ENCODE measurements around the gene TPO.
"Not testable (repeated sequence)": the region's sequence is repeated elsewhere in the genome, so short reads cannot be mapped to it uniquely, and the experiment has no call there.

DNA sequence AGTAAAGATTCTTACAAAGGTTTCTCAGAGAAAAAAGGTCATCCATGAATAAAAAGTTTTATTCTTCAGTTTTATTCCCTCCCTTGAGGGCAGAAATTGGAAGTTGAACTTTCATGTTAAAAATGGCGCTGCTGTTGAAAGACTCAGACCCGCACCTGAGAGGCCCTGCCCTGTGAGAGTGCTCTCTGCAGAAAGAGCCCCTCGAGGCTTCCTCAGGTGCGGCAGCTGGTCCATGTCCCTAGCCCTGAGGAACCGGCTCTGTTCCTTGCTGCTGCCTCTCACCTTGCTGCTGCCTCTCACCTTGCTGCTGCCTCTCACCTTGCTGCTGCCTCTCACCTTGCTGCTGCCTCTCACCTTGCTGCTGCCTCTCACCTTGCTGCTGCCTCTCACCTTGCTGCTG, 104.0 kb downstream of the TPO start:
- TF ChIP-seq, protein P1, sequence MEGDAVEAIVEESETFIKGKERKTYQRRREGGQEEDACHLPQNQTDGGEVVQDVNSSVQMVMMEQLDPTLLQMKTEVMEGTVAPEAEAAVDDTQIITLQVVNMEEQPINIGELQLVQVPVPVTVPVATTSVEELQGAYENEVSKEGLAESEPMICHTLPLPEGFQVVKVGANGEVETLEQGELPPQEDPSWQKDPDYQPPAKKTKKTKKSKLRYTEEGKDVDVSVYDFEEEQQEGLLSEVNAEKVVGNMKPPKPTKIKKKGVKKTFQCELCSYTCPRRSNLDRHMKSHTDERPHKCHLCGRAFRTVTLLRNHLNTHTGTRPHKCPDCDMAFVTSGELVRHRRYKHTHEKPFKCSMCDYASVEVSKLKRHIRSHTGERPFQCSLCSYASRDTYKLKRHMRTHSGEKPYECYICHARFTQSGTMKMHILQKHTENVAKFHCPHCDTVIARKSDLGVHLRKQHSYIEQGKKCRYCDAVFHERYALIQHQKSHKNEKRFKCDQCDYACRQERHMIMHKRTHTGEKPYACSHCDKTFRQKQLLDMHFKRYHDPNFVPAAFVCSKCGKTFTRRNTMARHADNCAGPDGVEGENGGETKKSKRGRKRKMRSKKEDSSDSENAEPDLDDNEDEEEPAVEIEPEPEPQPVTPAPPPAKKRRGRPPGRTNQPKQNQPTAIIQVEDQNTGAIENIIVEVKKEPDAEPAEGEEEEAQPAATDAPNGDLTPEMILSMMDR (conservative IDR thresholded peaks at IDR 0.05 in 1 of 2, IDR thresholded peaks at IDR 0.05 in 1 of 2; ENCODE audit: extremely low read depth in 1 of 2, insufficient read depth in 1 of 2, low read depth in 1 of 2, low read length in 2 of 2), result not testable (repeated sequence)
- not testable (repeated sequence) for TF ChIP-seq EZH2 (IDR thresholded peaks at IDR 0.05; ENCODE audit: borderline replicate concordance, low read length)

Data from mammary epithelial cell (primary cell).